GM19035 (cell line): ENCODE measurements around the gene TNIP2.

Experiments used
- ATAC-seq: cut with Tn5 transposase; IDR thresholded peaks from one replicate; pipeline ENCODE4 v1.9.1; 2021; ENCODE audit not compliant: unreplicated experiment

TNIP2 gene

DNA sequence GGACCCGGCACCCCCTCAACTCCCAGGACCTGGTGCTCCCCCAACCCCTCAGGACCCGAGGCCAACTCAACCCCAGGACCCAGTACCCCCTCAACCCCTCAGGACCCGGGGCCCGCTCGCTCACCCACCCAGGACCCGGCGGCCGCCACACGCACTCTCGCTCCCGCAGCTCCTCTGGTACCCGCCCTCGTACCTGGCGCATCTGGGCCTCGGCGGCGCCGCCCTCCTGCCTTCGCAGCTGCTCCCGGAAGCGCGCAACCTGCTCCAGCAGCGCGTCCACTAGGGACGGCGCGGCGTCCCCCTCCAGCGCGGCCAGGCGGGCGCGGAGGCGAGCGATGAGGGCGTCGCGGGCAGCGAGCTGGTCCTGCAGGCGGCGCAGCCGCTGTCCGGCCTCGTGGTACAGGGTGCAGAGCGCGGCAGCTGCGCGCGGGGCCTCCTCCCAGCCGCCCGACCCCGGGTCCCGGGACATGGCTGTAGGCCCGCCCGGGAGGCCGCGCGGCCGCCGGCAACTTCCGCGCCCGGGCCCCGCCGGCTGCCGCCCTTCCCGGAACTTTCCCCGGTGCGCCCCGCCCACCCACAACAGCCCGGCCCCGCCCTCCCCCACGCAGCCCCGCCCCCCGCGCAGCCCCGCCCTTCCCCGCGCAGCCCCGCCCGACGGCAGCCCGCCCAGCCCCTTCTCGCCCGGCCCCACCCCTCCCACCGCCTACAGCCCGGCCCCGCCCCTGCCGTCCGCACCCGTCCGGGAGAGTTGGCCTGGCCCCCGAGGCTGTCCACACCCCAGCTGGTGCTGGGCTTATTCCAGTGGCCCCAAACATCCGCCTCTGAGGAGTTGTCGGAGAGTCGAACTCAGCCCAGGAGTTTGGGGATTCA lies at the start of gene TNIP2:
TNIP2 (minus strand) TSS at position 516 of the 870 bp plus-strand sequence; CDS start at position 469, 47 bp downstream.
- peak; percentile 66 for ATAC-seq

- no peak for ATAC-seq
These were observed 48.9 kb upstream of the TNIP2 start for GRCh38 chr4:2804973-2805501.

- no peak for ATAC-seq
These were observed 48.4 kb upstream of the TNIP2 start for GRCh38 chr4:2804449-2804972.

DNA sequence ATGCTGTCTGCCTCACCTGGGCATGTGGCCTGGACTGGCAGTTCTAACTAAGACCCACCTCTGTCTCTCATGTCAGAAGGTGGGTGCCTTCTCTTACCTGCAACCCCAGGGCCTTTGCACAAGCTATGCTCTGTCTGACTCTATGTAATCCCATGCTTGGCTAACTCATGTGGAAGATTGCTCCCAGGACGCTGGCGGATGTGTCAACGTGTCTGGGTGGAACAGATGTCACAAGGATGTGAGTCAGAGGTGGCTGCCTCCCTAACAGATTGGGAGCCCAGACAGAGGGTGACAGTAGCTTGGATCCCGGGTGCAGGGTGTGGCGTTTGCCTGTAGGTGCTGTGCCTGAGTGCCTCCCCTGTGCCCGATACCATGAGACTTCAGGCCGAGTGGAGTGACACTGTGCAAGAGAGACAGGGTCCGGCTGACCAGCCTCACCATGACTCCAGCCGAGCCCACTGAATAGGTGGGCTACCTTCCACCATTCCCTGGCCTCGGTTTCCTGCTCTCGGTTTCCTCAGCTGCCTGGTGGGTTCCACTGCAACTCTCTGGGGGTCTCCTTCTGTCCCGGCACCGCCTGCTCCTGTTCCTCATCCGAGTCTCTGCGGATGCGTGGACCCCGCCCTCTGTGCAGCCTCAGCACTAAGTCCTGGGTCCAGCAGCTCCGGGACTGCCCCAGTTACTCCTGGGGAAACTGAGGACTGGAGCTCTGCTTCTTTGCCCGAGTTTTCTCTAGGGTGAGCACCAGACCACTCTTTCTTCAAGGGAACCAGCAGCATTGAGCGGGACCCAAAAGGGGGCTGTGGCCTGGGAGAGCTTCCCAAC lies 47.7 kb upstream of the TNIP2 start:
- no peak for ATAC-seq

GRCh38 chr4:2802618-2803531 lies 46.7 kb upstream of the TNIP2 start:
- ATAC-seq, result no peak

DNA sequence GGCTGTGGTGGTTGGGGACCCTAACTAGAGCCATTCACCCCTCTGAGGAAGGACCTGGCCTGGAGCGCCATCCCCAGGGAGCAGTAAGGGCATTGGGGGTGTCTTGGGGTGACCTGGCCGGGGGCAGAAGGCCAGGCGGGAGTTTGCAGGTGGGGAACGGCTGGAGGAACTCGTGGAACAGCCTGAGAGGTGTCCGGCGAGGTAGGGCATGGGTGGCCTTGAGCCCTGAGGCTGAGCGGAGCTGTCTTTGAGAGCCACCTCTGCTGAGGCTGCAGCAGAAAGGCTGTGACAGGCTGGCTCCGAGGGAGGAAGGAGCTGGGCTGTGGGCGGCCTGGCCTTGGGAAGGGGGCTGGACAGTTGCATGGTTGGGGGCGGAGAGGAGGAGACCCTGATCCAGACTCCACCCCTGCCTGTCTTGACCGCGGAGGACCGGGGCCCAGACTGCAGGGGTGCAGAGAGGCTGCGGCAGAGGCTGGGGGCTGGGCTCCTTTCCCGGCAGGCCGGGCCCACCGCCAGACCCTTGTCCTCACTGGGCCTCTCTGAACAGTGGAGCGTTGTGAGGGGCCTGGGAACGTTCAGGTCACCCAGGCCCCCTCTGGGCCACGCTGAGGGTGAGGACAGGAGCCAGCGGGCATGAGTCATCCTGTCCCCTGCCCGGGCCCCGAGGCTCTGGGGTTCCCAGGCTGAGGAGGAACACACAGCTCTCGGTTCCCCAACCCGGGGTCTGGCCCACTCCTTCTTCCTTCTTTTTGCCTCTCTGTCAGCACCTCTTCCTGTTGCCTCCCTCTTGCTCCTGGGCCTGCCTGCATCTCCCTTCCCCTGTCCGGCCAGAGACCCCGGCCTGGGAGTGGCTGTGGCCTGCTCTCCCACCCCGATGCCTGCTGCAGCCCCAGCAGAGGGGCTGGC lies 44.8 kb upstream of the TNIP2 start:
- no peak for ATAC-seq

GRCh38 chr4:2799971-2800690 lies 44.0 kb upstream of the TNIP2 start:
- ATAC-seq, result no peak

DNA sequence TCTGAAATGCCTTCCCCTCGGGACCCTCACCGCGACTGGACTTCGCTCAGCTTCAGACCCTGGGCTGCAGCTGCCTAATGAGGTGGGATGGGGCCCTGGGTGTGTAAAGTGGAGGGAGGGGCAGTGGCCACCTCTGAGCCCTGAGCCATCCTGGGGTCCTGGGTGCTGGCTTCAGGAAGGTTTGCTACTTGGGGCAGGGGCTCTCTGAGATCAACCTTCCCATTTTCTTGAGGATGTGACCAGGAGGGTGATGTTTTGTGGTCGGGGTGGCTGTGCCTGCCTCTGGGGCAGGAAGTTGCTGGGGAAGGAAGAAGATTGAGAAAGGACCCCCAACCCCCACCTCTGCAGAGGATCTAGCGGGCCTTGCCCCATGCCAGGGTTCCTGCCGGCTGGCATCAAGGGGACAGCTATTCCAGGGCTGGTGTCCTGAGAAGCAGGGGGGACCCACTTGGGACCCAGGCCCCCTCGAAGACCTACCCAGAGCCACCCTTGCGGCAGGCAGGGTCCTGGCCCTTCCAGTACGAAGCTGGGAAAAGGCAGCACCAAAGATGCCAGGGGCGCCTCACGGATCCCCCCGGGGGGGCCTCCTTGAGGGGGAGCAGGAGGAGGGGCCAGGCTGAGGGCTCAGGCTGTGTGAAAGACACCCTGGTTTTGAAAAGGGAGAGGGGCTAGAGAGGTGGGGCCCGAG lies 43.2 kb upstream of the TNIP2 start:
- no peak for ATAC-seq

- ATAC-seq, result no peak
These were observed 42.5 kb upstream of the TNIP2 start for GRCh38 chr4:2798399-2799223.

GRCh38 chr4:2797545-2798305 lies 41.6 kb upstream of the TNIP2 start:
- no peak for ATAC-seq

- no peak for ATAC-seq
These were observed 40.9 kb upstream of the TNIP2 start for GRCh38 chr4:2796849-2797544.

DNA sequence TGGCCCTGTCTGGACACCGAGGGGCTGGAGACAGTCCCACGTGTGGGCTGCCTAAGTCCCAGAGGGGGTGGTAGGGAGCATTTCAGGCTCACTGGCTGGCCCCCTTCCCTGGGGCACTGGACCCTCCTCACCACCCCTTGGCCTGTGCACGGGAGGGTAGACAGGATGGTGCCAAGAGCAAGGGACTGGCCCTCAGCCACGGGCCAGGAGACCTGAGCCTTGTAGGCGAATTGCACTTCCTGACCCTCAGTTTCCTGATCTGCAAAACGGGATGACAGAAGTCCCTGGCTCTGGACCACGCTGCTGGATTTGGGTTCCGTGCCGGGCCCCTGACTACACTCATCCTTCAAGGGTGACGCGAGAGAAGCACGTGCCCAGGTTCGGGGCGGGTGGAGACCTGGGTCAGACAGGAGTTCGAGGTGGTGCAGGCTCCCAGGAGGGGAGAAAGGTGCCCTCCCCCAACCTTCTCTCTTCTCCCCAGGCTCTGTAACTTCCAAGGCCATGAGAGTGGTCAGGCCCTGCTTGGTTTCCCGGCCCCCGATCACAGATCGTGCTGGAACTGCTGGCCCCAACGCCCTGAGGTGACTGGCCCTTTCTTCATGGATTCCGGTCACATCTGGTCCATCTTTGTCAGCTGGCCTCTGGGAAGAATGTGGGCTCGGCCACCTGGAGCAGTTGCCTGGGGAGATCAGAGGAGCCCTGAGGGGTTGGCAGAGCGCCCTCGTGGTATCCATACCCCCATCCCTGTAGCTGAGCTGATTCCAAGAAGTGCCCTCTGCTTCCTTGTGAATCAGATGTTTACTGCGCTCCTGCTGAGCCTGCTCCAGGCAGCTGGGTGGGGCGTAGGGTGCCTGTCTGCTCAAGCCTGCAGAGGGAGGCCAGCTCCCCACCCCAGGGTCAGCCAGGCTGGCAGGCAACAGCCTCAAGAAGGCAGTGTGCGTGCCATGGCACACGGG lies 40.0 kb upstream of the TNIP2 start:
- ATAC-seq, result no peak

GRCh38 chr4:2795300-2795892 lies 39.3 kb upstream of the TNIP2 start:
- ATAC-seq, result no peak

- no peak for ATAC-seq
These were observed 38.6 kb upstream of the TNIP2 start for GRCh38 chr4:2794486-2795299.
